Keratinocyte (primary cell): ENCODE measurements around the gene KIAA1191.

Source experiments
- CTCF ChIP-seq, 3 experiments: IDR thresholded peaks in 1 of 3; conservative IDR thresholded peaks in 1 of 3; optimal IDR thresholded peaks in 1 of 3; 2 replicates in 2 of 3; 3 replicates in 1 of 3; pipeline versions ENCODE3 to v1.5.1; 2011; ENCODE audit warnings: low read length in 3 of 3, mild to moderate bottlenecking in 3 of 3, moderate library complexity in 2 of 3, control low read depth in 1 of 3, inconsistent platforms in 1 of 3; ENCODE audit not compliant: insufficient read depth in 2 of 3; ENCODE audit errors: extremely low read depth in 1 of 3
- EZH2 ChIP-seq: IDR thresholded peaks from one replicate; pipeline ENCODE4 v1.6.1; 2012; ENCODE audit warnings: inconsistent platforms, mild to moderate bottlenecking, low read length, moderate library complexity

- TF ChIP-seq EZH2 (no peak), CTCF (optimal IDR thresholded peaks at IDR 0.05 in 1 of 3, IDR thresholded peaks at IDR 0.05 in 1 of 3, conservative IDR thresholded peaks at IDR 0.05 in 1 of 3; ENCODE audit: extremely low read depth in 1 of 3, insufficient read depth in 2 of 3, low read length in 3 of 3) (no peak)
These were observed 30.4 kb upstream of the KIAA1191 start for GRCh38 chr5:176391999-176392398.
